ENCODE data around the gene SERGEF.
"Not testable (repeated sequence)": the region's sequence is repeated elsewhere in the genome, so short reads cannot be mapped to it uniquely, and the experiment has no call there.

The SERGEF gene

GRCh38 chr11:18000128-18000527 lies 12.7 kb downstream of the SERGEF start:
- DNase-seq, result not testable (repeated sequence)

GRCh38 chr11:17992916-17993315 lies 19.9 kb downstream of the SERGEF start:
- peak; percentile 33 for DNase-seq

GRCh38 chr11:17991783-17992433 lies 20.9 kb downstream of the SERGEF start:
- peak; percentile 81 for DNase-seq

- peak; percentile 38 for DNase-seq
These were observed 23.5 kb downstream of the SERGEF start for GRCh38 chr11:17989306-17989705.

- DNase-seq, result peak; percentile 97
These were observed 24.4 kb downstream of the SERGEF start for GRCh38 chr11:17988465-17988864.

- no peak for DNase-seq
These were observed 25.0 kb downstream of the SERGEF start for GRCh38 chr11:17987826-17988225.

- DNase-seq, result no peak
These were observed 26.1 kb downstream of the SERGEF start for GRCh38 chr11:17986711-17987220.

- no peak for DNase-seq
These were observed 26.7 kb downstream of the SERGEF start for GRCh38 chr11:17986007-17986710.

GRCh38 chr11:17985517-17985916 lies 27.3 kb downstream of the SERGEF start:
- peak; percentile 53 for DNase-seq

GRCh38 chr11:17983569-17983968 lies 29.3 kb downstream of the SERGEF start:
- DNase-seq, result no peak

- peak; percentile 58 for DNase-seq
These were observed 33.0 kb downstream of the SERGEF start for GRCh38 chr11:17979770-17980371.

- peak; percentile 63 for DNase-seq
These were observed 34.1 kb downstream of the SERGEF start for GRCh38 chr11:17978553-17979287.

GRCh38 chr11:17976651-17977050 lies 36.2 kb downstream of the SERGEF start:
- DNase-seq, result peak; percentile 13

- no peak for DNase-seq
These were observed 38.6 kb downstream of the SERGEF start for GRCh38 chr11:17974246-17974645.

- peak; percentile 67 for DNase-seq
These were observed 39.9 kb downstream of the SERGEF start for GRCh38 chr11:17972987-17973386.

- no peak for DNase-seq
These were observed 44.6 kb downstream of the SERGEF start for GRCh38 chr11:17968206-17968605.

GRCh38 chr11:17967661-17968060 lies 45.2 kb downstream of the SERGEF start:
- DNase-seq, result no peak

- no peak for DNase-seq
These were observed 52.8 kb downstream of the SERGEF start for GRCh38 chr11:17960091-17960490.

- no peak for DNase-seq
These were observed 54.4 kb downstream of the SERGEF start for GRCh38 chr11:17958446-17958845.

- DNase-seq, result no peak
These were observed 58.2 kb downstream of the SERGEF start for GRCh38 chr11:17954395-17955252.

GRCh38 chr11:17952487-17952886 lies 60.4 kb downstream of the SERGEF start:
- no peak for DNase-seq

- no peak for DNase-seq
These were observed 61.0 kb downstream of the SERGEF start for GRCh38 chr11:17951685-17952388.
